Measurements from ENCODE around the gene DDX54. TPM values are rescaled to one million over a fixed set of nuclear protein-coding genes. Genes with fewer than 3 reads are reported as not detected.
A peak's percentile ranks its signal among the peaks of the same experiment; 100 is the strongest.

Gene DDX54
- total RNA-seq, 6 donors from 2014 or later = 43.3 to 81.5 (median 58.9) TPM

- no peaks in the 10 kb centered on the region for H3K9me3 ChIP-seq
- 13 to 15% methylated on average over 4 of the region's 4 CpGs for WGBS, 2 donors
- no peak for TF ChIP-seq EP300 (IDR thresholded peaks at IDR 0.05)
- peak; percentile 40 to 62 (median 52) for TF ChIP-seq CTCF (IDR thresholded peaks at IDR 0.05)
- peaks cover 0 to 9% (median 3%) of the 10 kb centered on the region in 4 donors for H3K36me3 ChIP-seq
- DNase-seq (peak in 1 of 2 donors; percentile 64), ATAC-seq (ENCODE audit: low FRiP score in 2 of 2) (peak; percentile 88 to 94)
- H3K4me1 ChIP-seq = peaks cover 9 to 13% (median 10%) of the 10 kb centered on the region in 4 donors
- H3K4me3 ChIP-seq = no peak overlapping the region
- no peak overlapping the region for H3K27ac ChIP-seq
- H3K27me3 ChIP-seq = no peaks in the 10 kb centered on the region
Measured at GRCh38 chr12:113196990-113197389, 11.7 kb upstream of the DDX54 start.

GRCh38 chr12:113196582-113196981, 11.3 kb upstream of the DDX54 start:
- no peaks in the 10 kb centered on the region for H3K27me3 ChIP-seq
- H3K4me3 ChIP-seq = no peak overlapping the region
- H3K27ac ChIP-seq = no peak overlapping the region
- H3K4me1 ChIP-seq = peaks cover 9 to 13% (median 10%) of the 10 kb centered on the region in 4 donors
- 70 to 79% methylated on average over 3 to 7 of the region's 7 CpGs for WGBS, 2 donors
- H3K36me3 ChIP-seq = peaks cover under 1 to 13% (median 7%) of the 10 kb centered on the region in 4 donors
- ATAC-seq (ENCODE audit: low FRiP score in 2 of 2) (no peak), DNase-seq (no peak)
- TF ChIP-seq POLR2A (IDR thresholded peaks at IDR 0.05) = no peak
- no peak for TF ChIP-seq POLR2AphosphoS5 (IDR thresholded peaks at IDR 0.05)
- no peak for TF ChIP-seq EP300 (IDR thresholded peaks at IDR 0.05)
- no peak for TF ChIP-seq CTCF (IDR thresholded peaks at IDR 0.05)
- H3K9me3 ChIP-seq = no peaks in the 10 kb centered on the region

GRCh38 chr12:113195598-113195997, 10.3 kb upstream of the DDX54 start:
- no peak for TF ChIP-seq CTCF (IDR thresholded peaks at IDR 0.05)
- TF ChIP-seq POLR2AphosphoS5 (IDR thresholded peaks at IDR 0.05) = no peak
- no peak for TF ChIP-seq EP300 (IDR thresholded peaks at IDR 0.05)
- TF ChIP-seq POLR2A (IDR thresholded peaks at IDR 0.05) = no peak
- ATAC-seq (ENCODE audit: low FRiP score in 2 of 2) (no peak), DNase-seq (no peak)
- no peak overlapping the region for H3K4me3 ChIP-seq
- no peaks in the 10 kb centered on the region for H3K27me3 ChIP-seq
- H3K9me3 ChIP-seq = no peaks in the 10 kb centered on the region
- peaks cover 2 to 20% (median 14%) of the 10 kb centered on the region in 4 donors for H3K36me3 ChIP-seq
- no peak overlapping the region for H3K27ac ChIP-seq
- H3K4me1 ChIP-seq = peaks cover 9 to 12% (median 10%) of the 10 kb centered on the region in 4 donors
- WGBS, 2 donors = 97 to 98% methylated on average over 12 to 13 of the region's 13 CpGs

GRCh38 chr12:113194971-113195391, 9.7 kb upstream of the DDX54 start:
- Histone ChIP-seq H3K27ac (no peak overlapping the region), H3K9me3 (no peaks in the 10 kb centered on the region), H3K27me3 (no peaks in the 10 kb centered on the region), H3K4me1 (peaks cover 7 to 11% (median 10%) of the 10 kb centered on the region in 4 donors), H3K36me3 (peaks cover 2 to 20% (median 14%) of the 10 kb centered on the region in 4 donors), H3K4me3 (no peak overlapping the region)
- TF ChIP-seq POLR2A (IDR thresholded peaks at IDR 0.05) (no peak), CTCF (IDR thresholded peaks at IDR 0.05) (no peak), POLR2AphosphoS5 (IDR thresholded peaks at IDR 0.05) (no peak), EP300 (IDR thresholded peaks at IDR 0.05) (no peak)
- no peak for DNase-seq
- ATAC-seq (ENCODE audit: low FRiP score in 2 of 2) = no peak
- 67 to 94% methylated on average over 1 to 4 of the region's 4 CpGs for whole genome bisulfite sequencing, 2 donors

- TF ChIP-seq EP300 (IDR thresholded peaks at IDR 0.05) (no peak), CTCF (IDR thresholded peaks at IDR 0.05) (no peak), POLR2A (IDR thresholded peaks at IDR 0.05) (no peak), POLR2AphosphoS5 (IDR thresholded peaks at IDR 0.05) (no peak)
- no peak overlapping the region for H3K27ac ChIP-seq
- DNase-seq = peak in 1 of 2 donors; percentile 70
Measured at GRCh38 chr12:113191227-113191626, 5.9 kb upstream of the DDX54 start.

More at GRCh38 chr12:113191227-113191626, 5.9 kb upstream of the DDX54 start:
- Histone ChIP-seq H3K9me3 (no peaks in the 10 kb centered on the region), H3K36me3 (peaks cover 2 to 20% (median 14%) of the 10 kb centered on the region in 4 donors), H3K27me3 (no peaks in the 10 kb centered on the region), H3K4me1 (peaks cover 13 to 25% (median 21%) of the 10 kb centered on the region in 4 donors), H3K4me3 (no peak overlapping the region)
- no peak for ATAC-seq (ENCODE audit: low FRiP score in 2 of 2)
- 95 to 100% methylated on average over 5 to 19 of the region's 19 CpGs for WGBS, 2 donors
